AG04450 (cell line): ENCODE measurements around the gene HCRT. TPM values are rescaled to one million over a fixed set of nuclear protein-coding genes. Genes with fewer than 3 reads are reported as not detected.

ENCODE experiments used
- CTCF ChIA-PET: fragments of 300-600, 350-600 bp; formaldehyde crosslinking; extraction: SDS; loops from one replicate; lab custom pipeline; 2022; ENCODE audit warnings: antibody characterized with exemption, inconsistent platforms; lab: Charles Lee
- POLR2A ChIA-PET: fragments of 350-600 bp; formaldehyde crosslinking; extraction: SDS; loops from one replicate; lab custom pipeline; 2021; ENCODE audit warnings: antibody characterized with exemption, inconsistent platforms; lab: Yijun Ruan, JAX
- DNase-seq: peaks from one replicate; pipeline ENCODE4 v3.0.0-alpha.2; 2011; ENCODE audit warnings: low read depth, low spot score
- H3K27ac ChIP-seq: one replicate; pipeline ENCODE4 v1.5.1; 2012; ENCODE audit warnings: low read depth, low read length, control low read depth
- H3K27me3 ChIP-seq: one replicate; pipeline ENCODE4 v1.6.0; 2012; ENCODE audit warnings: low read length; ENCODE audit not compliant: control insufficient read depth, insufficient read depth
- H3K4me3 ChIP-seq: 2 replicates; pipeline ENCODE4 v1.5.1; 2011; ENCODE audit warnings: mild to moderate bottlenecking, low read depth, low read length, control low read depth
- H3K9me3 ChIP-seq: 2 replicates; pipeline ENCODE4 v1.5.1; 2012; ENCODE audit warnings: low read length; ENCODE audit not compliant: control insufficient read depth, insufficient read depth
- polyA plus RNA-seq: library from polyadenylated mRNA; depleted of rRNA; stranded (reverse); fragments of >200 nt; gene quantifications from 2 replicates; pipeline ENCODE4 v1.2.3, GENCODE V29; 2011
- TF ChIP-seq, protein P1 (sequence below): IDR thresholded peaks from 2 replicates; pipeline ENCODE4 v1.5.1; 2011; ENCODE audit warnings: low read depth, low read length, control low read depth, inconsistent platforms

HCRT gene
- polyA plus RNA-seq, 1 experiment = not detected

DNA sequence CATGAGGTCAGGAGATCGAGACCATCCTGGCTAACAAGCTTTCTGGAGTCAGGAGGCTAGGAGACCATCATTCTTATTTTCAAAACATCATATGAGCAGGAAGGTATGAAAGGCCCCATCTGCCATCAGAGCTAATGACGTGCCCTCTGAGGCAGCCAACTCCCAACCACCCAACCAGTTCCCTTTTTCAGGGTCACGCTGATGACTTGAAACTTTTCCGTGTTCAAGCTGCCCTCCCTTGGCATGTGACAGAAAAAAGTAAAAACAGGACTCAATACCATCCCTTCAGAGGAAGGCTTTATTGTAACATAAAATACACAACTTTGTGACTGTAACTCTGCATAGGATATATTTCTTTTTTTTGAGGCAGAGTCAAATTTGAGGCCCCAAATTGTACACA lies 13.6 kb upstream of the HCRT start:
- ChIA-PET POLR2A (interaction anchor here (0.6 kb wide), 2 partner anchors 12 to 65 kb away, joined by 4 to 10 read pairs; no protein-coding TSS in a partner anchor), CTCF (interaction anchor here (0.6 to 1.0 kb wide), 2 partner anchors 12 to 16 kb away, joined by 3 to 6 read pairs; no protein-coding TSS in a partner anchor)
- no peak overlapping the region for H3K27ac ChIP-seq
- H3K9me3 ChIP-seq = no peaks in the 10 kb centered on the region
- H3K4me3 ChIP-seq = no peak overlapping the region
- DNase-seq = no peak
- H3K27me3 ChIP-seq = no peaks in the 10 kb centered on the region
- TF ChIP-seq, protein P1, sequence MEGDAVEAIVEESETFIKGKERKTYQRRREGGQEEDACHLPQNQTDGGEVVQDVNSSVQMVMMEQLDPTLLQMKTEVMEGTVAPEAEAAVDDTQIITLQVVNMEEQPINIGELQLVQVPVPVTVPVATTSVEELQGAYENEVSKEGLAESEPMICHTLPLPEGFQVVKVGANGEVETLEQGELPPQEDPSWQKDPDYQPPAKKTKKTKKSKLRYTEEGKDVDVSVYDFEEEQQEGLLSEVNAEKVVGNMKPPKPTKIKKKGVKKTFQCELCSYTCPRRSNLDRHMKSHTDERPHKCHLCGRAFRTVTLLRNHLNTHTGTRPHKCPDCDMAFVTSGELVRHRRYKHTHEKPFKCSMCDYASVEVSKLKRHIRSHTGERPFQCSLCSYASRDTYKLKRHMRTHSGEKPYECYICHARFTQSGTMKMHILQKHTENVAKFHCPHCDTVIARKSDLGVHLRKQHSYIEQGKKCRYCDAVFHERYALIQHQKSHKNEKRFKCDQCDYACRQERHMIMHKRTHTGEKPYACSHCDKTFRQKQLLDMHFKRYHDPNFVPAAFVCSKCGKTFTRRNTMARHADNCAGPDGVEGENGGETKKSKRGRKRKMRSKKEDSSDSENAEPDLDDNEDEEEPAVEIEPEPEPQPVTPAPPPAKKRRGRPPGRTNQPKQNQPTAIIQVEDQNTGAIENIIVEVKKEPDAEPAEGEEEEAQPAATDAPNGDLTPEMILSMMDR = no peak

DNA sequence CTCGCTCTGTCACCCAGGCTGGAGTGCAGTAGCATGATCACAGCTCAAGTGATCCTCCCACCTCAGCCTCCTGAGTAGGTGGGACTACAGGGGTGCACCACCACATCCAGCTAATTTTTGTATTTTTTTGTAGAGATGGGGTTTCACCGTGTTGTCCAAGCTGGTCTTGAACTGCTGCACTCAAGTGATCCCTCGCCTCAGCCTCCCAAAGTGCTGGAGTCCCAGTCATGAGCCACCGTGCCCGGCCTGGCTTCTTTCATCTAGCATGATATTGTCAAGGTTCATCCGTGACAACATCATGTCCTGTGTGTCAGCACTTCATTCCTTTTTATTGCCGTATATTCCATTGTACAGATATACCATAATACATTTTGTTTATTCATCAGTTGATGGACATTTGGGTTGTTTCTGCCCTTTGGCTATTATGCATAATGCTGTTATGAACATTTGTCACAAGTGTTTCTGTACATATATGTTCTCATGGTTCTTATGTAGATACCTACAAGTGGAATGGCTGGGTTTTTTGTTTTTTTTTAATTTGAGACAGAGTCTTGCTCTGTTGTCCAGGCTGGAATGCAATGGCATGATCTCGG lies 12.4 kb upstream of the HCRT start:
- H3K4me3 ChIP-seq = no peak overlapping the region
- no peak overlapping the region for H3K27ac ChIP-seq
- TF ChIP-seq, protein P1 = no peak
- no peaks in the 10 kb centered on the region; the same call in 1 of the 2 replicates for H3K9me3 ChIP-seq
- POLR2A ChIA-PET = no interaction called here
- CTCF ChIA-PET = no interaction called here
- no peaks in the 10 kb centered on the region for H3K27me3 ChIP-seq
- DNase-seq = no peak

- DNase-seq = peak; percentile 30
- TF ChIP-seq, protein P1 = no peak
- ChIA-PET CTCF (interaction anchor here (0.6 kb wide), 1 partner anchor 230 kb away, joined by 4 read pairs; no protein-coding TSS in a partner anchor), POLR2A (interaction anchor here (0.5 to 1.0 kb wide), 3 partner anchors 14 to 325 kb away, joined by 3 to 5 read pairs (median 4); no protein-coding TSS in a partner anchor)
- Histone ChIP-seq H3K9me3 (no peaks in the 10 kb centered on the region; the same call in 1 of the 2 replicates), H3K27me3 (no peaks in the 10 kb centered on the region), H3K4me3 (peak within 1 kb of the TSS; percentile 80), H3K27ac (no peak within 1 kb of the TSS)
Observed at GRCh38 chr17:42193969-42194899, 9.0 kb upstream of the HCRT start, which contains the start of gene GHDC. Gene GHDC (minus strand): TSS chr17:42194494. CDS start chr17:42193581, 913 bp downstream.

- ChIA-PET POLR2A (no interaction called here), CTCF (interaction anchor here (0.6 kb wide), 1 partner anchor 229 kb away, joined by 4 read pairs; no protein-coding TSS in a partner anchor)
- Histone ChIP-seq H3K4me3 (peak overlapping the region; percentile 80), H3K27me3 (peaks cover 2% of the 10 kb centered on the region), H3K27ac (no peak overlapping the region), H3K9me3 (no peaks in the 10 kb centered on the region; the same call in 1 of the 2 replicates)
- TF ChIP-seq, protein P1 = no peak
- DNase-seq = no peak
Observed at GRCh38 chr17:42193216-42193968, 8.1 kb upstream of the HCRT start.
